Stimulated activated CD4-positive, alpha-beta T cell treated with anti-CD3 and anti-CD28 coated beads, Interleukin-12 subunit alpha, Interleukin-12 subunit beta, amount 100 ng/mL, for 24 hours (primary cell): ENCODE data around the gene ZNF548.

Experiments used
- DNase-seq, 2 experiments: peaks; one replicate each; pipeline ENCODE4 v3.0.0-alpha.2; 2020; ENCODE audit warnings: low read depth in 2 of 2

ZNF548 gene

DNA sequence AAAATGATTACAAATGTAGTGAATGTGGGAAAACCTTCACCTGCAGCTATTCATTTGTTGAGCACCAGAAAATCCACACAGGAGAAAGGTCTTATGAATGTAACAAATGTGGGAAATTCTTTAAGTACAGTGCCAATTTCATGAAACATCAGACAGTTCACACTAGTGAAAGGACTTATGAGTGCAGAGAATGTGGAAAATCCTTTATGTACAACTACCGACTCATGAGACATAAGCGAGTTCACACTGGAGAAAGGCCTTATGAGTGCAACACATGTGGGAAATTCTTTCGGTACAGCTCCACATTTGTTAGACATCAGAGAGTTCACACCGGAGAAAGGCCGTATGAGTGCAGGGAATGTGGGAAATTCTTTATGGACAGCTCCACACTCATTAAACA lies 9.2 kb downstream of the ZNF548 start:
- no peak for DNase-seq

DNA sequence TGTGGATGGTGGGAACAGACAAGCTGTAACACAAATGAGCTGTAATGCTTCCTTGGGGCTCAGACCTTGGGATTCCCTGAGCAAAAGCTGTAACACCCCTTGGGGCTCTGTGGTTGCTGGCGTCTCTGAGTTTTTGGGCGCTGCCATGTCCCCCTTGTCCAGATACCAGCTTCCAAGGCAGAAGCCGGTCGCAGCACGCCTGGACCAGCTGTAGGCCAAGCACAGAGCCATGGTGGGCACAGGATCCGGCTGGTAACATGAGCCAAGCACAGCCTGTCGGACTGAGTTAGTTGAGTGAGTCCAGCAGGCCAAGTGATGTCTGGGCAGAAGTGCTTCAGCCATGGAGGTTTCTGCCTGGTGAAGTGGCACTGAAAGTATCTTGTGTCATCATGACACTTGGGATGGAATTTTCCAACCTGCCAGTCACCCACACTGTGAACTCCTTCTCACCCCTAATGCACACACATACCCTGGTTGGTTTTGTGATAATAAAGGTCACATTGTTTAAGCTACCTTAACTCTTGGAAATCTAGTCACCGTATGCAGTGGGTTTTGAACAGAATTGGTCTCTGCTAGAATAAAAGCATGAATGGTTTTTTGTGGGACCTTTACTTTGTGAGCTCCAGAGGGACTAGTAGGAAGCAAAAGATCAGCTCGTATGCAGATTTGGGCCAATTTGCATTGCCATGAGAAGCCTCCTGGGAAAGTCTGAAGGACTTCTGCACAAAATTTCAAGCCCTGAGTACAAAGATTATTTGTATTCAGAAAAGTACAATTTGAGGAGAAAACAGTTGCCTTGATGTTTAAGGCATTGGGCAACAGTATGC lies 14.3 kb downstream of the ZNF548 start:
- no peak for DNase-seq

DNA sequence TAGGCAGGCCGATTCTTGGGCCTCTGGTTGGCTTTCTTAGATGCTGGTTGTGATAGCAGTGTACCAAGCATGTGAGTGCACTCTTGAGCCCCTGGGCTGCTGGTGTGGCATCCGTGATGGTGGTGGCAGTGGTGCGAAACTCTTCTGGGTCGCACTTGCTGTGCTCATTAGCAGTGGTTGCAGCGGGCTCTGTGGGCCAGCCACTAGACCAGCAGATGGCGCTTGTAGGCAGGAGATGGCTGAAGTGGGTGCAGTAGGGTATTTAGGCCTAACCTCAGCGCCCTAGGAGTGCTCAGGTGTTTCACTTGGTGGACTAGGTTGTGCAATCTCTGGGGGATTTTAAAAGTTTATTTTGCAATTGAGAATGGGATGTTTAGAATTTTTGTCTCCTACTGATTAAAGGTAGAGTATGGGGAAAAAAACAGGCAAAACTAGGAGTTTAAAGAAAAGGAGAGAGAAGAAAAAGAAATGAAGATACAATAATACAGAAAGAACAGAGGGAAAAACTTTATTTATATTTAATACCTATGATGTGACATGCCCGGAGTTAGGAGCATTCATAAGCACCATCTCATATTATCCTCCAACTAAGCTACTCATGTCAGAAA lies 17.0 kb downstream of the ZNF548 start:
- peak; percentile 39 to 43 for DNase-seq

DNA sequence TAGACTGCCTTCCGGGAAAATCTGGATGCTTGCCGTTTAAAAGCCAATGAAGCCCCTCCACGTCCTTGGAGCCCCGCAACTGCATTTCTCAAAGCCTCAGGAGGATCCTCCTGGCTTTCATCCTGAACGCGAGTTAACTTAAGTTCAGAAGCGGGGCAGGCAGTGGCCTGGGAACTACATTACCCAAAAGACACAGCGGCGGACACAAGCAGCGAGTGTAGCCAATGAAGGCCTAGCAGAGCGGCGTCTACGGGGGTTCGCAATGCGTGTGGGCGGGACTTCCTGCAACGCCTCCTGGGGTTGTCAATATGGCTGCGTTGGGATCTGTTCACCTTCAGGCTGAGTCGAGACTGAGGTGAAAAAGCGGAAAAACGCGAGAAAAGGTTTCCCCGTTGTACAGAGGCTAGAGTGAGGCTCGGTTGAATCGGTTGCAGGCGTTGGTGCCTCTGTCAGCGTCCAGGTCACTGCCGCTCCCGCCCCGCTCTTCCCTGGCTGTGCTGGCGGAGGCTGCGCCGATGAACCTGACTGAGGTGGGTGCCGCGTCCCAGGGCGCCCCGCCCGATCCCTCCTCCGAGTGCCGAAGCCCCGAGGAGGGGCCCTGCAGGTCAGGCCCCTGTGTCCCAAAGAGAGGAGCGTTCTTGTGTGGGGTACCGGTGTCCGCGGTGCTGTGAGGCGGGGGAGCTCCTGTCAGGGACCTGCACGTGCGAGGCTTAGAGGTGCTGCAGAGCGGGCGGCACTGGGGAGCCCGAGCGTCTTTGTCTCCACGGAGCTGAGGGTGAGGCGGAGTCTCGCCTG lies 21.4 kb downstream of the ZNF548 start, which contains the start of gene ZNF17:
Gene ZNF17, plus strand, starts transcription at position 285 of the 795 bp plus-strand sequence. CDS start 2,455 bp downstream, outside the sequence.
- peak; percentile 81 to 86 for DNase-seq

DNA sequence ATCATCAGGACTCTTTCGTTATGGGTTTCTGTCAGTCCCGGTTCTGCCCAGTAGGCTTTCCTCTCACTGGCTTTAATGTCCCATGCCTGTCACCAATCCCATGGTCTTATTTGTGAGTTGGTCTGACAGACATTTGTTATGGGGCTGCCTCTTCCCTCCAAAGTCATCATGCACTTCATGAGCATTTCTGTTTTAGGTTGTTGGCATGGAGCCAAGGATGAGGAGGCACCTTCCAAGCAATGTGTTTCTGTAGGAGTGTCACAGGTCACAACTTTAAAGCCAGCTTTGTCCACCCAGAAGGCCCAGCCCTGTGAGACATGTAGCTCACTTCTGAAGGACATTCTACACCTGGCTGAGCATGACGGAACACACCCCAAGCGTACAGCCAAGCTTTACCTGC lies 29.8 kb downstream of the ZNF548 start:
- DNase-seq, result no peak

DNA sequence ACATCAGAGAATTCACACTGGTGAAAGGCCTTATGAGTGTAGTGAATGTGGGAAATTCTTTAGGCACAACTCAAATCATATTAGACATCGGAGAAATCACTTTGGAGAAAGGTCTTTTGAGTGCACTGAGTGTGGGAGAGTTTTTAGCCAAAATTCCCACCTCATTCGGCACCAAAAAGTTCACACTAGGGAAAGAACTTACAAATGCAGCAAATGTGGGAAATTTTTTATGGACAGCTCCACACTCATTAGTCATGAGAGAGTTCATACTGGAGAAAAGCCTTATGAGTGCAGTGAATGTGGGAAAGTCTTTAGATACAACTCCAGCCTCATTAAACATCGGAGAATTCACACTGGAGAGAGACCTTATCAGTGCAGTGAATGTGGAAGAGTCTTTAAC lies 31.4 kb downstream of the ZNF548 start:
- DNase-seq, result no peak

DNA sequence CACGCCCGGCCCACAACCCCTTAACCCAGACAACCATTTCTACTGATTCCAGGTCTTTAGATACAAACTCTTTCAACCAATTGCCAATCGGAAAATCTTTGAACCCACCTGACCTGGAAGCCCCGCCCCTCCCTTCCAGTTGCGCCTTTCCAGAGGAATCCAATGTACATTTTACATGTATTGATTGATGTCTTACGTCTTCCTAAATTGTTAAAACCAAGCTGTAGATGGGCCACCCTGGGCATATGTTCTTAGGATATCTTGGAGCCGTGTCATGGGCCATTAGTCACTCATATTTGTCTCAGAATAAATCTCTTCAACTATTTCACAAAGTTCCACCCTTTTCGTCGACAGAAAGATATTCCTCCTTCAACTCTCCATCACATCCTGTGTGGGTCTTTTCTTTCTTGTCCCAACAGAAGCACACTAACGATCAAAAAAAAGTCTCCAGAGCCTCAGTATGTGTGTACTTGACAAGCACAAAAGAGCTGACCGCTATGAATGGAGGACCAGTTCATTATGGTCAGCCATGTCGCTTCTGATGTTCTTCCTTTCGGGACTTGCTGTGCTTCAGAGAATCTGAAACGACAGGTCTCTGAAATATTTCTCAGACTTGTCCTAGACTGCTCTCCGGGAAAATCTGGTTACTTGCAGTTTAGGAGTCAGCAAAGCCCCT lies 44.9 kb downstream of the ZNF548 start:
- DNase-seq, result no peak

DNA sequence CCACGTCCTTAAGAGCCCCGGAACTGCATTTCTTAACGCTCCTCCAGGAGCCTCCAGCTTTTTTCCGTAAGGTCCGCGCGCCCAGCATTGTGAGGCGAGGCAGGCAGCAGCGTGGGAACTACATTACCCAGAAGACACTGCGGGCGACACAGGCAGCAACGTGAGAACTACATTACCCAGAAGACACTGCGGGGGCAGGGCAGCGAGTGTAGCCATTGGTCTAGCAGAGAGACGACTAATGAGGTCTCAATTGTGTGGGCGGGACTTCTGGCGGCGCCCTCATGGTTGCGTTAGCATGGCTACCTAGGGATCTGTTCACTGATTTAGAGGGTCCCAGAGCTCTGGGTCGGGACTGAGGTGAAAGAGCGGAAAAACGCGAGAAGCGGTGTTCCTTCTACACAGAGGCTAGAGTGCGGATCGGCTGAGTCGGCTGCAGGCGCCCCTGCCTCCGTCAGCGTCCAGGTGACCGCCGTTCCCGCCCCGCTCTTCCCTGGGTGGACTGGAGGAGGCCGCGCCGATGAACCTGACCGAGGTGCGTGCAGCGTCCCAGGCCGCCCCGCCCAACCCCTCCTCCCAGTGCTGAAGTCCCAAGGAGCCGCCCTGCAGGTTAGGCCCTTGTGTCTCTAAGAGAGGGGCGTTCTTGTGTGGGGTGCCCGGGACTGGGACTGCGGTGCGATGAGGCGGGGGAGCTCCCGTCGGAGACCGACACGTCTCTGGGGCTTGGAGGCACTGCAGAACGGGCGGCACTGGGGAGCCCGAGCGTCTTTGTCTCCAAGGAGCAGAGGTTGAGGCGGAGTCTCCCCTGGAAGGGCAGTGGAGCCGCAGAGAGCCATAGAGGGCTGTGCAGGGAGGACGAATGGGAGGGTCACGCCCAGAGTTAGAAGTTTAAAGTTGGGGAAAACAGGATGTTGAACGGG lies 45.7 kb downstream of the ZNF548 start, which contains the start of gene ZNF749:
Gene ZNF749, plus strand, starts transcription at position 264 of the 917 bp plus-strand sequence. Its CDS starts 254 bp downstream, at position 518.
- DNase-seq, result peak; percentile 92 to 94

DNA sequence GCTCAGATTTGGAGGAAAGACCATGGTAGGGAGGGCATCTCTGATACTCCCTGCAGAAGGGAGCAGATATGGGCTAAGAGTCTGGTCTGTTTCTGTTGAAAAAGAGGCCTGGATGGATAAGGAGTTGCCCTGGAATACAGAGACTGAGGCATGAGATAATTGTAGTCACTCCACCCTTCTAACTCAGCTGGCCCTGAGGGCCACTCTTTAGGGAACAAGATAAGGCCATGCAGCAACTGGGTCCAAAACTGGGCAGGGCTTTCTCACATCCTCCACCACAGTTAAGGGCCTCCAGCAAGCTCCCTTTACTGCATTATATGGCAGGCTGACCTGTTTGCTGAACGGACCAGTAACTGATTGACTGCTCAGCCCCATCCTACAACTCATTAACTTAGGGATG lies 46.8 kb downstream of the ZNF548 start:
- DNase-seq, result no peak

DNA sequence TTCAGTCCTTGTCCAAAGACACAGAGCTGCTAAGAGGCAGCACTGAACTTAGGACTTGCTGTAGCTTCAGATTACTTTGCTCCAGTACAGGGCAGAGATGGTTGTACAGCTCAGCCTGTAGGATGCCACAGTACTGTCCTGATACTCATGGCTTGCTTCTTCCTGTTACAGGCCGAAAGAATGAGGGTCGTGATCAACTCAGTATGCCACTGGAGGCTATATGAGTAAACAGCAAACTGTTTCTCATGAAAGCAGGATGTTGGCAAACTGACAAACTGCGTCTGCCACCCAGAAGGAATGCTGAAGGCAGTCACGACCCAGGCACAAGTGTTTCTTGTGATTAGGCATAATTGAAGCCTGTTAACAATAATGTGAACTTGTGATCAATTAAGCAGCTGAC lies 48.3 kb downstream of the ZNF548 start:
- no peak for DNase-seq

DNA sequence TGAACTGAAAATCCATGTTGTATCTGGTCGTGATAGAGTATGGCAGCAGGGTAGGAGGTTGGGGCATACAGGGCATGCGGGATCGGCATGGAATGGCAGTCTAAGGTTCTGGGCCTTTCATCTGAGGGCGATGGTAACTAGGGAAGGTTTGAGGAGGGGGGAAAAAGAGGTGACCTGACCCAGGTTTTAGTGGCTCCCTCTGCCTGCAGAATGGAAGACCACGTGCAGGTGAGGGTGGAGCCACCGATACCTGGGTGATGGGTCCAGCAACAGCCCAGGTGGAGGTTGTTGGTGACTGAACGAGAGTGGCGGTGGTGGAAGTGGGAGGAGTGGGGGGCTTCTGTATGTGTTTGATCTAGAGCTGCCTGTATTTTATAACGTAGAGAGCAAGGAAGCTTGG lies 49.3 kb downstream of the ZNF548 start:
- no peak for DNase-seq

DNA sequence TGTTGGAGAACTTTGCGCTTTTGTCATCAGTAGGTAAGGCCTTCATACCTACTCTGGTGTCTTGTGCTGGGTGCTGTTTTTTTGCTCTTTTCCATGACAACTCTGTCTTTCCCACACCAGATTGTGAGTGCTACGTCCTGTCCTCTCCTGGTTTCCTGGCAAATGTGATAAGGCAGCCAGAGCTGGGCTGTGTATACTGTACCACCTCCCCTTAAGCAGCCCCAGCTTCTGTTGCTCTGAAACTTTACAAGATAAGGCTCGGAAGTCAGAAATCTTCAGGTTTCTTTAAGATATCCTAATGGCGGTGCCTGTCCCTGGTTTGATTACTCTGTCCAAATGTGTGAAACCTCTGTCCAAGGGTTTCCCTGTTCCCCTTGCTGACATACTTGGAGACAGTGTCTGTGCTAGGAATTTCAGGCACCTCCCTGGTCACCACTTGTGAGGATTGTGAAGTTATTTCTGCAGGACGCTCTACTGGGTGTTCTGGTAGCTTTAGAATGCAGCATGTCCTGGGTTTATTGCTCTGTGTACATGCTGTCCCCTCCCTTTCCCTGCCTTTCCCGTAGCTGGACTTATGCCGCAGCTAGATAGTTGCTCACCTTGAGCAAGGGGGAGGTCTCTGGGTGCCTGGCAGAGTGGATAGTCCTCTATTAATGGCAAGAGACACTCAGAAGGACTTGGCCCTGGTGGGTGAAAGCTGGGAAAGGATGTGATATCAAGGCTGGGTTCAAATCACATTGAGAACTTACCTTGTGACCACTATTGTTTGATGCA lies 52.5 kb downstream of the ZNF548 start:
- DNase-seq, result no peak

DNA sequence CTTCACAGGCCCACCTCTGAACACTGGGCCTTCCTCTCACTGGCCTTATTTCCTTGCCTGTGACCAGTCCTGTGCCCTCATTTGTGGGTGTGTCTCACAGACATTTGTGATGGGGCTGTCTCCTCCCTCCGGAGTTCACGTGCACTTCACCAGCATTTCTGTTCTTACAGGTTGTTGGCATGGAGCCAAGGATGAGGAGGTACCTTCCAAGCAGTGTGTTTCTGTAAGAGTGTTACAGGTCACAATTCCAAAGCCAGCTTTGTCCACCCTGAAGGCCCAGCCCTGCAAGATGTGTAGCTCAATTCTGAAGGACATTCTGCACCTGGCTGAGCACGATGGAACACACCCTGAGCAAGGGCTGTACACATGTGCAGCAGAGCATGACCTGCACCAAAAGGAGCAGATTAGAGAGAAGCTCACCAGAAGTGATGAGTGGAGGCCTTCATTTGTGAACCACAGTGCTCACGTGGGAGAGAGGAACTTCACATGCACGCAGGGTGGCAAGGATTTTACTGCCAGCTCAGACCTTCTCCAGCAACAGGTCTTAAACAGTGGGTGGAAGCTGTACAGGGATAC lies 53.6 kb downstream of the ZNF548 start:
- no peak for DNase-seq

DNA sequence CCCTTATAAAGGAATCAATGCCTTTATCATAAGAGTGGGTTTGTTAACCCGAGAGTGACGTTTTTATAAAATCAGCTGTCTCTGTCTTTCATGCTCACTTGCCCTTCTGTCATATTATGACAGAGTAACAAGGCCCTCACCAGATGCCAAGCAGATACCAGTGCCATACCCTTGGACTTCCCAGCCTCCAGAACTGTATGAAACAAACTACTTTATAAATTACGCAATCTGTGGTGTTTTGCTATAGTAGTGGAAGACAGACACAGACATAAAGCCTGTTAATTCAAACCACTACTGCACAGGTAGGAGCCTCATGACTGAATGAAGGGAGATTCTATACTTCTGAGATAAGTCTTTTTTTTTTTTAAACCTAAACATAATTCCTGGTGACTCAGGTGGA lies 62.7 kb downstream of the ZNF548 start:
- no peak for DNase-seq
